GM12874 (cell line): ENCODE measurements around the gene SUGT1.

ENCODE experiments used
- CTCF ChIP-seq: IDR thresholded peaks from 2 replicates; pipeline ENCODE4 v1.5.1; 2011; ENCODE audit warnings: low read depth, mild to moderate bottlenecking, control low read depth, low read length, moderate library complexity; ENCODE audit not compliant: insufficient read depth

Gene SUGT1

GRCh38 chr13:52701728-52702465, 49.3 kb downstream of the SUGT1 start:
- no peak for TF ChIP-seq CTCF

- no peak for TF ChIP-seq CTCF
Measured at GRCh38 chr13:52703482-52703881, 50.8 kb downstream of the SUGT1 start.

- no peak for TF ChIP-seq CTCF
Measured at GRCh38 chr13:52706081-52706480, 53.4 kb downstream of the SUGT1 start.

- no peak for TF ChIP-seq CTCF
Measured at GRCh38 chr13:52707375-52707774, 54.7 kb downstream of the SUGT1 start.

GRCh38 chr13:52711286-52711685, 58.6 kb downstream of the SUGT1 start:
- no peak for TF ChIP-seq CTCF

GRCh38 chr13:52712385-52712784, 59.7 kb downstream of the SUGT1 start:
- no peak for TF ChIP-seq CTCF

GRCh38 chr13:52713894-52714293, 61.3 kb downstream of the SUGT1 start:
- TF ChIP-seq CTCF: no peak
